Measurements from ENCODE around the gene KRT77. TPM values are rescaled to one million over a fixed set of nuclear protein-coding genes. Genes with fewer than 3 reads are reported as not detected.

Gene KRT77
- polyA plus RNA-seq, 3 donors, result not detected

GRCh38 chr12:52749827-52750226 lies 46.5 kb upstream of the KRT77 start:
- Histone ChIP-seq H3K9ac (ENCODE audit: insufficient read depth, low read length, poor library complexity, severe bottlenecking) (no peak overlapping the region), H2AFZ (ENCODE audit: insufficient read depth, low read depth, low read length, poor library complexity, severe bottlenecking) (no peak overlapping the region), H3K4me2 (replicated peaks; ENCODE audit: extremely low read depth, low read length, poor library complexity, severe bottlenecking) (no peak overlapping the region), H4K20me1 (ENCODE audit: insufficient read depth, low read length) (no peaks in the 10 kb centered on the region), H3K27ac (ENCODE audit: low read depth in 1 of 2, low read length in 2 of 2) (no peak overlapping the region), H3K79me2 (ENCODE audit: insufficient read depth, low read length) (no peaks in the 10 kb centered on the region), H3K27me3 (ENCODE audit: control insufficient read depth in 2 of 2, insufficient read depth in 2 of 2, low read length in 2 of 2) (no peaks in the 10 kb centered on the region), H3K4me3 (replicated peaks in 1 of 3; ENCODE audit: low read depth in 2 of 3, low read length in 3 of 3) (no peak overlapping the region), H3K36me3 (replicated peaks in 1 of 2; ENCODE audit: control insufficient read depth in 1 of 2, insufficient read depth in 2 of 2, low read length in 2 of 2) (no peaks in the 10 kb centered on the region), H3K9me3 (replicated peaks in 1 of 2; ENCODE audit: control insufficient read depth in 1 of 2, insufficient read depth in 1 of 2, low read length in 2 of 2) (no peaks in the 10 kb centered on the region), H3K4me1 (ENCODE audit: control insufficient read depth in 1 of 2, insufficient read depth in 2 of 2, low read length in 2 of 2) (no peaks in the 10 kb centered on the region)
- intact Hi-C loops (cut with micrococcal nuclease), result no loop called here
- Mint-ChIP-seq H3K27me3 (ENCODE audit: low read depth in 3 of 3) (peaks cover 13 to 22% (median 15%) of the 10 kb centered on the region in 3 donors), H3K9me3 (peaks cover 0 to 7% (median 0%) of the 10 kb centered on the region in 7 donors), H3K4me1 (no peaks in the 10 kb centered on the region), H3K36me3 (no peaks in the 10 kb centered on the region), H3K4me3 (no peak overlapping the region), H3K27ac (no peak overlapping the region)
- no peak for DNase-seq
- no peak for TF ChIP-seq CTCF (IDR thresholded peaks at IDR 0.05)
- WGBS (ENCODE audit: insufficient coverage), result no CpG with 5 or more reads among the region's 3 CpGs

GRCh38 chr12:52748578-52748977 lies 45.3 kb upstream of the KRT77 start:
- Histone ChIP-seq H3K36me3 (replicated peaks in 1 of 2; ENCODE audit: control insufficient read depth in 1 of 2, insufficient read depth in 2 of 2, low read length in 2 of 2) (no peaks in the 10 kb centered on the region), H3K9ac (ENCODE audit: insufficient read depth, low read length, poor library complexity, severe bottlenecking) (no peak overlapping the region), H3K27ac (ENCODE audit: low read depth in 1 of 2, low read length in 2 of 2) (no peak overlapping the region), H2AFZ (ENCODE audit: insufficient read depth, low read depth, low read length, poor library complexity, severe bottlenecking) (no peak overlapping the region), H3K4me3 (replicated peaks in 1 of 3; ENCODE audit: low read depth in 2 of 3, low read length in 3 of 3) (no peak overlapping the region), H3K27me3 (ENCODE audit: control insufficient read depth in 2 of 2, insufficient read depth in 2 of 2, low read length in 2 of 2) (no peaks in the 10 kb centered on the region), H3K9me3 (replicated peaks in 1 of 2; ENCODE audit: control insufficient read depth in 1 of 2, insufficient read depth in 1 of 2, low read length in 2 of 2) (no peaks in the 10 kb centered on the region), H3K4me1 (ENCODE audit: control insufficient read depth in 1 of 2, insufficient read depth in 2 of 2, low read length in 2 of 2) (no peaks in the 10 kb centered on the region), H4K20me1 (ENCODE audit: insufficient read depth, low read length) (no peaks in the 10 kb centered on the region), H3K79me2 (ENCODE audit: insufficient read depth, low read length) (no peaks in the 10 kb centered on the region), H3K4me2 (replicated peaks; ENCODE audit: extremely low read depth, low read length, poor library complexity, severe bottlenecking) (no peak overlapping the region)
- intact Hi-C loops (cut with micrococcal nuclease), result no loop called here
- Mint-ChIP-seq H3K4me1 (no peaks in the 10 kb centered on the region), H3K27me3 (ENCODE audit: low read depth in 3 of 3) (peaks cover 15 to 22% (median 18%) of the 10 kb centered on the region in 3 donors), H3K9me3 (peaks cover 0 to 7% (median 0%) of the 10 kb centered on the region in 7 donors), H3K27ac (no peak overlapping the region), H3K4me3 (no peak overlapping the region), H3K36me3 (no peaks in the 10 kb centered on the region)
- no peak for TF ChIP-seq CTCF (IDR thresholded peaks at IDR 0.05)
- no peak for DNase-seq
- WGBS (ENCODE audit: insufficient coverage), result 37% methylated on average over 7 of the region's 14 CpGs

All from CD14-positive monocyte (primary cell).